DMS153 treated with DMSO at 0.1 percent for 48 hours (cell line): Measurements from ENCODE around the gene RAMP1.

Source experiments
- DNase-seq: peaks from one replicate; lab custom pipeline; 2025; ENCODE audit not compliant: unreplicated experiment; lab: John Stamatoyannopoulos, UW

Gene RAMP1

DNA sequence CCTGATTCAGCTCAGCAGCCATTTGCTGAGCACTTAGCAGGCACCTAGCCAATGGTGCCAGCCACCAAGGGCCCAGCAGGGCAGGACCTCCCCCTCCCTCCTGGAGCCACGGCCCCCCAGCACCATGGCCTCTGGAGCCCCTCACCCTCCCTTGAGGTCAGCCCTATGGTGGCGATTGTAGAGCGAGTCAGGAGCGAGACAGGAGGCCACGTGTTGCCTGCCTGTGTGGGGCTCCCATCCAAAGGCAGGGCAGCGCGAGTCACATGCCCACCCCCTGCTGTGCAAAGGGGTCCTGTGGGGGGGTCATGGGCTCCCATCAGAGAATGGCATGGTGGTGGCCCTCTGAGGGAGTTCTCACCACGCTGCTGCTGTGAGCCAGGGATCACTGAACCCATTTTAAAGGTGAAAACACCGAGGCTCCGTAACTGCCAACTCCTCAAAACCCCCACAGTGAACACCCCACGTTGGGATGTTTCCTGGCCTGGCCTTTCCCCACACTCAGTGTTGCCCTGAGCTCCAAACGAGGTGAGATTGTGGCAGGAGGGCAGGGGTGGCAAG, 35.6 kb downstream of the RAMP1 start:
- DNase-seq: no peak

DNA sequence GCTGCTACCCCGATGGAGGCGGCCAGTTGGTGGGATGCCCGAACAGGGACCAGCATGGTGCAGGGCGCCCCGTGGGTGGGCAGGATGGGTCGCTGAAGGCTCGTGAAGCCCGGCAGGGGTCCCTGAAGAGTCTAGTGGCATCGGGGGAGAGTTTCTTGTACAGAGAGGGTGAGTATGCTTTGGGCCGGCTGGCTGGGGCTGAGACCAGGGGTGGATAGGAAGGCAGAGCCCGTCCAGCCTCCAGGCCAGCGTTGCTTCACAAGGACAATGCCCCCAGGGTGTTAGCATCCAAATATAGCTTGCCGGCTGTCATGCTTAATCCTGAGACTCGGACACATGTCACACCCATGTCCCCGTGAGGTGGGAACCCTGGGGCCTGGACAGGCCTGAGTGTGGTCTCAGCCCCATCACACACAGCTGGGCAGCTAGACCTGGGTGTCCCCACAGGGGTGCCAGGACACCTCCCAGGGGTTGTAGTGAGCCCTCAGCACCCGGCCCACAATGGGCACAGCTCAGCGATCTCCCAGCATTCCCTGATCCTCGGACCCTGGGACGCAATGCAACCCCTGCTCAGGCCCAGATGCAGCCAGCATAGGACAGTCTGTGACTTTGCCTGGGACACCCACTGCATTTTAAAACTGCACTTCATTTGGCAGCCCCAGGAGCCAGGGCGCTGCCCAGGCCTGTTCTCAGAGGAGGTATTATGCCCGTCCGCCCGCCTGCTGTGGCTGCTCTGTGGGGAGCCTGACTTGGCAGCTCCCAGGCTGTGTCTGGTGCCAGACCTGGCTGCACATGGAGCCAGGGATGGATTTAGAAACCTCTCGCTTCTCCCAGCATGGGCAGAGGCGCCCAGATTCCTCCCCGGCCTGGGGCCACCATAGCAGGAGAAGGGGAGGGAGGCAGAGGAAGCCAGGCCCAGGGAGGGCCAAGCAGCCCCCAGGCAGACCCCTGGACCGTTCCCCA, 36.4 kb downstream of the RAMP1 start:
- no peak for DNase-seq

DNA sequence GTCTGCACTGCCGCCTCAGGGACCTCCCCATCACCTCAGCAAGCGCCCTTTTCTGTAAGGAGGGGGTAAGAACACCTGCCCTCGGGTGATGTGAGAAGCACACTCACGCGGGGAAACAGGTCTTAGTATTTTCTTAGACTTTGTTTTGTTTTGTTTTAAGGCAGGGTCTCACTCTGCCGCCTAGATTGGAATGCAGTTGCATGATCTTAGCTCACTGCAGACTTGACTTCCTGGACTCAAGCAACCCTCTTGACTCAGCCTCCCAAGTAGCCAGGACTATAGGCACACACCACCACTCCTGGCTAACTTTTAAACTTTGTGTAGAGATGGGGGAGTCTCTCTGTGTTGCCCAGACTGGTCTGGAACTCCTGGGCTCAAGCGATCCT, 37.1 kb downstream of the RAMP1 start:
- no peak for DNase-seq

DNA sequence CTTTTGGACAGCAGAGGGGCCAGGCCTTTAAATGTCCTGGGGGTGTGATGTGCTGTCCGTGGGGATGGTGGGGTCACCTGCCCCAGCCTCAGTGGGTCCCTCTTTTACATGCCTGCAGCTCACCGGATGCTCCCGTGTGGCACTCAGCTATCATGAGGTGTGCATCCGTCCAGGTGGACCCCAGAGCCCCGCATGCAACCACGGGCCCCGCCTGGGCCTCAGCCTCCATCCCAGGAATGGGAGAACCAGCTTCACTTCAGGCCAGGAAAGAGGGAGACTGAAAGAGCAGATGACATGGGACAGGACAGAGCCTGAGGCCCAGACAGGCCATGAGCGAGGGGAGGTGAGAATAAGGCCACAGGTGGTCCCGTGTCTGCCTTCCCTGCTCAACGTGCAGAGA, 37.5 kb downstream of the RAMP1 start:
- DNase-seq: no peak

- DNase-seq: no peak
Observed at GRCh38 chr2:237898057-237898414, 38.6 kb downstream of the RAMP1 start.

DNA sequence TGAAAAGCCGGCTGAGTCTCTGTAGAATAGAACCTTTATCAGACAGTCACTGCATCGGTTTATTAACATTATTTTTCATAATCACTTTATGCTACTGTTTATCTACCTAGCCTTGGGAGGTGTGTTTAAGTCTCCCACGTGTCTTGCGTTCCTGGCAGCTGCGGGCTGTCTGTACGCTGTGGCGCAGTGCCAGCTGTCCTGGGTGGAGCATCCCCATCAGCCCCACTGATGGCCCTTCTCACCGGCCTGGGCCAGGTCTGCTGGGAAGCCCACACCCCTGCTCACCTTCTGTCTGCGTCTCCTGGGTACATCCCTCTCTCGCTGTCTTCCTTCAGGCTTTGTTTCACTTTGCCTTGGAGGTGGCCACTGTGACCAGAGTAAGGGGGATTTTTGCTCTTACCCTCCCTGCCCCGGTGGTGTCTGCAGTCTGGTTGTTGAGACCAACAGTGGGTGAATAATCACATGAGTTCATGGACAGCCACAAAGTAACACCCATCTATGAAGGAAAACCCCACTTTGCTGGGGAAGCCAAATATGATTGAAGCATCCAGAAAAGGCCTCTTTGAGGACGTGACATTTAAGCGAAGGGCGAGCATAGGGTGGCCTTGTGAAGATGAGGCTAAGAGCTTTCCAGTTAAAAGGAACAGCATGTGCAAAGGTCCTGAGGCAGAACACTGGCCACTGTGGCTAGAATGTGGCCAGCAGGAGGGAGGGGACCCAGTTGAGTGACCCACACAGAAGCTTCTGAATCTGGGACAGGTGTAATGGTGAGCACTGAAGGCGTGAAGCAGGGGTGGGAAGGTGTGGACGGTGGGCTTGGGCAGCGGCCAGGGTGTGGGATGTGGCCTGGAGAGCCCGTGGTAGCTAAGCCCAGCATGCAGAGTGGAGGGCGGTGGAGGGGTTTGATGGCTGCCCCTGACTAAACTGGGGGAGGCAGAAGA, 41.7 kb downstream of the RAMP1 start:
- no peak for DNase-seq

- no peak for DNase-seq
Observed at GRCh38 chr2:237901932-237902850, 42.8 kb downstream of the RAMP1 start.

DNA sequence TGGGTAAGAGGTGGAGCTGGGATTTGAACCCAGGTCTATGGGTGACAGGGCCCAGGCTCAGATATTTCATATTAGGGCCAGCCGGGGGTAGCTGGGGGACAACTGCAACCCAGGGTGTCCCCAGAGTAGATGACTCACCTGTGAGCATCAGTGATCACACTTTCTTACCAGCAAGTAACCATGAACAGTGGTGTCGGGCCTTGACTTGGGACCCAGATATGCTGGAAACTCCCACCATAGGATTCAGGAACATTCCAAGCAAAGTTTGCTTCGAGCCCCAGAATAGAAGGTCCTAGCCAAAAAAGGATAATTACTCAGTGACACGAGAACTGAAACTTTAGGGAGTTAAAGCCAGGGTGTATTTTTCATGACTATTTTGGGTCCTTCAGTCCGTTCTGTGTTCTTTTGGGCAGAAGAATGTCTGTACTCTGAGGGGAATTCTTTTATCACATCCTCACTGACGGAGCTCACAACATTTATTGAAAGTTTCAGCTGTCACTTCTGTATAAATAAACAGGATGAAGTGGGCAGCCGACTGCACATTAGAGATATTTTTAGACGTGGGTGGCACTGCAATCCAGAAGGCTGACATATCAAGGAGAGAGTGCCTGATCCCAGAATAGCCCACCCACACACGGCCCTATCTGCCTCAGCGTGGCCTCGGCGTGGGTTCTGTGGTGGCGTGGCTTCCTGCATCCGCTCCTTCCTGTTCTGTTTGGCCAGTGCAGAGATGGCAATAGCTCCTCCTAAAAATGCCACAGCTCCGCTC, 45.6 kb downstream of the RAMP1 start:
- DNase-seq: no peak

DNA sequence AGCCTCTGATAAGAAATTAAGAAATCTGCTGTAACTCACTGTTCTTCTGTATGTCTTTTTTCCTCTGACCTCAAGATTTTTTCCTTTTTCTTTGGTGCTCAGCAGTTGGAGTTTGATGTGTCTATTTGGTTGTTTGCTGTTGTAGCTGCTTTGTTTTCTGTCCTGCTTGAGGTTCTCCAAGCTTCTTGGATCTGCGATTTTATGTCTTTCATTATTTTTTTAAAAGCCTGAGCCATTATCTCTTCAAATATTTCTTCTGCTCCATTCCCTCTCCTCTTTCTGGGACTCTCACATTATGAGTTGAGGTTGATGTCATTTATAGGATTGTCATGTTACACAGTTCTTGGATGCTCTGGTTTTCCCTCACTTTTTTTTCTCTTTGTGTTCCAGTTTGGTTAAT, 47.7 kb downstream of the RAMP1 start:
- no peak for DNase-seq

- DNase-seq: no peak
Observed at GRCh38 chr2:237909075-237909695, 49.8 kb downstream of the RAMP1 start.

DNA sequence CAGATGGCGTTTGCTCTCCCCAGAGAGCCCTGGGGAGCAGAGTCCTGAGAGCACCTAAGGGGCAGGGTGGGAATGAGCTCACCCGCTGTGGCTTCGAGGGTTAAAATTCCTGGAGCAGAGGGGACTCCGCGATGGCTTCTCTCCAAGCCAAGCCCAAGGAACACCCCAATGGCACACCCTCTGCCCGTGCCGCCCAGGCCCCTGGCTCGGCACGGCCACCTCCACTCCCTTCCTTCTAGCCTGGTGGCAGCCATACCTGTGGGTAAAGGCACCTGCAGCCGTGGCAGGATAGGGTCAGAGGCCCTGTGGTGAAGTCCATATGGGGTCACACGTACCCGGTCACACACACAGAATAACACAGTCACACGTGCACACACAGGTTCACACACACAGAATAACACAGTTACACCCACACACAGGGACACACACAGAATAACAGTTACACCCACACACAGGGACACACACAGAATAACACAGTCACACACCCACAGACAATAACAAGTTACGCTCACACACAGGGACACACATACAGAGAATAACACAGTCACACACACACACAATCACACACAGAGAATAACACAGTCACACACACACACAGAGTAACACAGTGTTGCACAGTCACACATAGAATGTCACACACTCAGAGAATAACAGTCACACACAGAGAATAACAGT, 50.5 kb downstream of the RAMP1 start:
- DNase-seq: no peak

- no peak for DNase-seq
Observed at GRCh38 chr2:237910576-237911362, 51.3 kb downstream of the RAMP1 start.

DNA sequence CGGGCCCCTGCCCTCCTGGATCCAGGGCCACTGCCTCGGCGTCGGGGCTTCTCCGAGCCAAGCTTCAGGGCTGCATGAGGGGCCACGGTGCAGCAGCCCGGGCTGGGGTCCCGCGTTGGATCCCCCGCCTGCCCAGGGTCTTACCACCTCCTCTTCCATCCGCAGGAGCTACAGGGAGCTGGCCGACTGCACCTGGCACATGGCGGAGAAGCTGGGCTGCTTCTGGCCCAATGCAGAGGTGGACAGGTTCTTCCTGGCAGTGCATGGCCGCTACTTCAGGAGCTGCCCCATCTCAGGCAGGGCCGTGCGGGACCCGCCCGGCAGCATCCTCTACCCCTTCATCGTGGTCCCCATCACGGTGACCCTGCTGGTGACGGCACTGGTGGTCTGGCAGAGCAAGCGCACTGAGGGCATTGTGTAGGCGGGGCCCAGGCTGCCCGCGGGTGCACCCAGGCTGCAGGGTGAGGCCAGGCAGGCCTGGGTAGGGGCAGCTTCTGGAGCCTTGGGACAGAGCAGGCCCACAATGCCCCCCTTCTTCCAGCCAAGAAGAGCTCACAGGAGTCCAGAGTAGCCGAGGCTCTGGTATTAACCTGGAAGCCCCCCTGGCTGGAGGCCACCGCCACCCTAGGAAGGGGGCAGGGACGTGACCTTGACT, 52.1 kb downstream of the RAMP1 start:
- DNase-seq: no peak

- no peak for DNase-seq
Observed at GRCh38 chr2:237912271-237913192, 53.1 kb downstream of the RAMP1 start.

DNA sequence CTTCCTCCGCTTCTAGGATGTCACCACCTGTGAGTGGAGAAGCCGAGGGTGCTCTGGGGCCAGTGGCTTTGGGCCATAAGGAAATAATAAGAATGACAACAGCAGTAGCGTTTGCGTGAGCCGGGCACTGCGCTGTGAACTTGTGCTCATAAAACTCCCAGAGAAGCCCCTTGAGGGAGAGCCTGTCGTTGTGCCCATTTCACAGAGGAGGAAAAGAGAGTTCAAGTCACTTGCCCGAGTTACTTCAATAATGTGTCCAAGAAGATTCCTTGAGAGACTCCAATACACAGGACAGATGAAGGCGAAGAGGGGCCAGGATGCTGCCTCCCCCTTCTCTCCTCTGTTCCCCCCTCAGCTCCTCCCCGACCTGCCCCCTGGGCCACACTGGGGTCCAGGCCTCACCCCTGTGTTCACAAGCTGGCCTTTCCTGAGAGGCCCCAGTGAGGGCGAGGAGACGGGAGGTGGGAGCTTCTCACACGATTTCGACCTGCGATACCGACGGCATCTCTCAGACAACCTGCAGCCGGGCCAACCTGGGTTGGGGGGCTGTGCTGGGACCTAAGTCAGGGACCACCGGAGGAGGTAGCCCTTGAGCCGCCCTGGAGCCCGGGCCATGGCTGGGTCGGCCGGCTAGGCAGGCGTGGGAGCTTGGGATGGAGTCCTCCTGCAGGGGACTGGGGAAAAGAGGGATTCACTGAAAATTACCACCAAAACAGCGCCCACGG, 53.9 kb downstream of the RAMP1 start:
- no peak for DNase-seq

GRCh38 chr2:237915576-237915975, 56.2 kb downstream of the RAMP1 start:
- no peak for DNase-seq
